ENCODE measurements around the gene FGF18.
"Not testable (repeated sequence)": the region's sequence is repeated elsewhere in the genome, so short reads cannot be mapped to it uniquely, and the experiment has no call there.

The FGF18 gene

DNA sequence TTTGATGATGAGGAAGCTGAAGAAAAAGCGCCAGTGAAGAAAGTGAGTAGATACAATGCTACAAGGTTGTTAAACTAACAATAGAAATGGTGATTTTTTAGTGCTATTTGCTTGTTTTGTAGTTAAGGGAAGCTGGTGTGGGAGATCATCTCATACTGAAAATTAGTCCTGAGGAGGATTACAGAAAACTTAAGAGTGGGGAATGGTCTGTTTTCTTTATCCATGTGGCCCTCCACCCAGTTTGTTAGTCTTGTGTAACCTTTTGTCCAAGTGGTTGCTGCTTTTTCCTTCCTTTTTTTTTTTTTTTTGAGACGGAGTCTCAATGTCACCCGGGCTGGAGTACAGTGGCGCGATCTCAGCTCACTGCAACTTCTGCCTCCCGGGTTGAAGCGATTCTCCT is 19.3 kb upstream of the FGF18 start:
- no peak for DNase-seq (ENCODE audit: low read depth in 2 of 2)

DNA sequence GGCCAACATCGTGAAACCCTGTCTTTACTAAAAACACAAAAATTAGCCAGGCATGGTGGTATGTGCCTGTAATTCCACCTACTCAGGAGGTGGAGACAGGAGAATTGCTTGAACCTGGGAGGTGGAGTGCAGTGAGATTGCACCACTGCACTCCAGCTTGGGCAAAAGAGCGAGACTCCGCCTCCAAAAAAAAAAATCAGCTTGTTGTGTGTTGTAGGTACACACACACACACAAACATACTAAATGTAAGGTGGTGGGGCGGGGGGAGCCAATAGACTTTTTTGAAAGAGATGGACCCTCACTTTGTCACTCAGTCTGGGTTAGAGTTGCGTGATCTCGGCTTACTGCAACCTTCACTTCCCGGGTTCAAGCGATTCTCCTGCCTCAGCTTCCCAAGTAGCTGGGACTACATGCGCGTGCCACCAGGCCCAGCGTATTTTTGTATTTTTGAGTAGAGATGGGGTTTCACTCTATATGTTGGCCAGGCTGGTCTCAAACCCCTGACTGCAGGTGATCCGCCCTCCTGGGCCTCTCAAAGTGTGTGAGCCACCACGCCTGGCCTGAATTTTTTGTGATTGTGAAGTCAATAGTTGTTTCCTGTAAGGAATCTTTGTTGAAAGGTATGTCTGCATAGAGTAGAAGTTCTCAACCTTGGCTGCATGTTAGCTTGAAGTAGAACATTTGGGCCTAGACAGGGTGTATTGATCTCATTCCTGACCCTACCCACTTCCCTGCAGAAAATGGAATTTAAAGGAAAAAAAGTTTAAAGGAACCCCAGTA is 18.1 kb upstream of the FGF18 start:
- DNase-seq (ENCODE audit: low read depth in 2 of 2): no peak

DNA sequence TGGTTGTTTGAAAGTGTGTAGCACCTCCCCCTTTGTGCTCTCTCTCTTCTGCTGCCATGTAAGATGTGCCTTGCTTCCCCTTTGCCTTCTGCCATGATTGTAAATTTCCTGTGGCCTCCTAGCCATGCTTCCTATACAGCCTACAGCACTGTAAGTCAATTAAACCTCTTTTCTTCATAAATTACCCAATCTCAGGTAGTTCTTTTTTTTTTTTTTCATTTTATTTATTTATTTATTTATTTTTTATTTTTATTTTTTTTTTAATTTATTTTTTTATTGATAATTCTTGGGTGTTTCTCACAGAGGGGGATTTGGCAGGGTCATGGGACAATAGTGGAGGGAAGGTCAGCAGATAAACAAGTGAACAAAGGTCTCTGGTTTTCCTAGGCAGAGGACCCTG is 16.7 kb upstream of the FGF18 start:
- DNase-seq (ENCODE audit: low read depth in 2 of 2): not testable (repeated sequence)

DNA sequence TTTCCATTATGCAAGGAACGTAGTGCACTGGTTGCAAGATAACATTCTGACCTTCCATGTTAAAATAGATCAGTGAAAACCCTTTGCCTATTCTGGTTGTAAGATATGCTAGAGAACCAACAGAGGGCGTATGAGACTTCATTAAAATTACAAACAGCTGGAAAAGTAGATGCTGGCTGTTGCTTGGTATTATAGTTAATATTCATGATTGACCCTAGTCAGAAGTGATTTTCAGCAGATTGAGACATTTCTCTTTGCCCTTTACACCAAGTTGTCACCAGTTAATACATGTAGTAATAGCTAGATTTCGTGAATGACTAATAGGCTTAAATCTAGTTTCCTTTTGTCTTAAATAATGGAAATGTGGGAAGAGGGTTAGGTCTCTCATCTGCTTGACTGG is 13.8 kb upstream of the FGF18 start:
- DNase-seq (ENCODE audit: low read depth in 2 of 2): no peak

DNA sequence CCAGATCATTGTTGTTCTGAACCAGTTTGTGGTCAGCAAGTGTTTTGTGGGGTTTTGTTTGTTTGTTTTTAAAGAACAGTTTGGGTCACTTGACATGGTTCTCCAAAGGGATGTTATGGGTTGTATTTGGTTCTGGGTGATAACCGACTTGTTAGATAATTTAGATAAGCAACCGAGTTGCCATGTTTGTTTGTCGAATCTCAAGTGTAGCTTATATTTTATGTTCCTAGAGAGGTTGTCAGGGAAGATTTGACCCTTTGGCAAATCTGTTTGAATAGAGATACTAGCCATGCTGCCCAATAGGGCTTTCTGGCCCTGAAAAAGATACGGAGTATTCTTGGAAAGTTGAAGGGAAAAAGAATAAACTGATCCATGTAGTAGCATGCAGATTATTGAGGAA is 12.2 kb upstream of the FGF18 start:
- DNase-seq (ENCODE audit: low read depth in 2 of 2): no peak

DNA sequence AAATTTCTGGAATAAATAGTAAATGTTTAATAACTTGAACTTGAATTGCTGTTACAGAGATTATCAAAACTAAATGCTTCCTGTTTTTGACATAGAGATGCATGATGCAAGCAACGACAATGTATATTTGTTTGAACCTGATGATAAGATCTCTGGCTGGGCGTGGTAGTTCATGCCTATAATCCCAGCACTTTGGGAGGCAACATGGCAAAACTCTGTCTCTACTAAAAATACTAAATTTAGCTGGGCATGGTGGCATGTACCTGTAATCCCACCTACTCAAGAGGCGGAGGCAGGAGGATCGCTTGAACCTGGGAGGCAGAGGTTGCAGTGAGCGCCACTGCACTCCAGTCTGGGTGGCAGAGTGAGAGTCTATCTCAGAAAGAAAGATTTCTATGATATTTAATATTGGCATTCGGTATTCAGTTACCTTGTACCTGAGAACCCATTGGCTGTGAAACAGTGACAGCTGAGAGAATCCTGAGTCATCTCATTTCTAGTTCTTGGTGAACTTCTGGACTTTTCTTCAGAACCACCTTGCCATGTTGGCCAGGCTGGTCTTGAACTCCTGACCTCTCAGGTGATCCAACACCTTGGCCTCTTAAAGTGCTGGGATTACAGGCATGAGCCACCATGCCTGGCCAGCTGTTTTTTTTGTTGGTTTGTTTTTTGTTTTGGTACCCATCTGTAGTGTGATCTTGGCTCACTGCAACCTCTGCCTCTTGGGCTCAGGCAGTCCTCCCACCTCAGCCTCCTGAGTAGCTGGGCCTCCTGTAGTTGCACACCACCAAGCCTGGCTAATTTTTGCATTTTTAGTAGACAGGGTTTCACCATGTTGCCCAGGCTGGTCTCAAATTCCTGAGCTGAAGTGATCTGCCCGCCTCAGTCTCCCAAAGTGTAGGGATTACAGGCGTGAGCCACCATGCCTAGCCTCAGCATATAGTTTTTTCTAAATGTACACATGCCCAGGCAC is 10.0 kb upstream of the FGF18 start:
- DNase-seq (ENCODE audit: low read depth in 2 of 2): no peak

DNA sequence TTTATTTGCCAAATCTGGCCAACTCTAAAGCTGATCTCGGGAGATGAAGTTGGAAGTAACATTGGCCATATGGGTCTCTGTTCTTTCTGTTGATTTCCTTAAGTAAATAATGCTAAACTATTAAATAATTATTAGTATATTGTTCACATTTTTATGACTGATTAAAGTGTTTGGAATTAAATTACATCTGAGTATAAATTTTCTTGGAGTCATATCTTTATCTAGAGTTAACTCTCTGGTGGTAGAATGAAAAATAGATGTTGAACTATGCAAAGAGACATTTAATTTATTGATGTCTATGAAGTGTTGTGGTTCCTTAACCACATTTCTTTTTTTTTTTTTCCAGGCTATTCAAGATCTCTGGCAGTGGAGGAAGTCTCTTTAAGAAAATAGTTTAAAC is 9.3 kb upstream of the FGF18 start:
- no peak for DNase-seq (ENCODE audit: low read depth in 2 of 2)

DNA sequence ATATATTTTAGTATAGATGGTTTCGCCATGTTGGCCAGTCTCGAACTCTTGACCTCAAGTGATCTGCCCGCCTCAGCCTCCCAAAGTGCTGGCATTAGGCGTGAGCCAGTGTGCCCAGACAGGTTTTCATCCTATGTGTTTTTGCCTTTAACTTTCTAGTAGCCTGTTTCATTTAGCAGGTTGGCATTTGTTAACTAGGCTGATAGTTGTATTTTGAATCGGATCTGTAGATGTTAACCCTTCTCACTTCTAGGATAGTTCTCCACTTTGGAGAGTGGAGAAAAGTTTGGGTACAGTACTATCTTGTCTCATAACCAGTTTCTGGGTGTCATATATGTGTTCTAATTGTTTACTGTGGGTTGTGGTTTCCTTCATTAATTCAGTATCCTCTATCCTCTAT is 7.3 kb upstream of the FGF18 start:
- no peak for DNase-seq (ENCODE audit: low read depth in 2 of 2)

DNA sequence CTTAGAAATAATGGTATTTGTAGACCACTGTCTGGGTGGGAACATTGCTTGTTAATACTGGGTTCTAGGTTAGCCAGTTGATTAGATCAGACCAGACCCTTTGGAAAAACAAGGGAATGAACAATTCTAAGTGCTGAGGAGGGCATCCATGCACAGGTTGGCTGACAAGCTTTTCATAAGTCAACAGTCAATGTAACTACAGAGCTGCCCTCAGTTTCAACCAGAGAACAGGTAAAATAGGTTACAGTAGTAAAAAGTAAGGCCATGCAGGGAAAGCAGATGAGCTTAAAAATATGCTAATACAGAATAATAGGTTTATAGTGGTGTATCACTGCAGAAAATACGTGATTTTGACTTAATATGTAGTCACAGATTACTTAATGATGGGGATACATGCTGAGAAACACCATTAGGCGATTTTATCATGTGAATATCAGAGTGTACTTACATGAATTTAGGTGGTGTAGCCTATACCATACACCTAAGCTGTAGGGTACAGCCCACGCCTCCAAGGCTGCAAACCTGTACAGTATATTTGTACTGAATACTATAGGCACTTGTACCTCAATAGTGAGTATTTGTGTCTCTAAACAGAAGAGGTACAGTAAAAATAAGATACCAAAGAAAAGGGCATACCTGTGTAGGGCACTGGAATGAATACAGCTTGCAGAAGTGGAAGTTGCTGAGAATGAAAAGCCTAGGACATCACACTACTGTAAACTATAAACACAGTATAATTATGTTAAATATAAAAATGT is 6.1 kb upstream of the FGF18 start:
- no peak for DNase-seq (ENCODE audit: low read depth in 2 of 2)

DNA sequence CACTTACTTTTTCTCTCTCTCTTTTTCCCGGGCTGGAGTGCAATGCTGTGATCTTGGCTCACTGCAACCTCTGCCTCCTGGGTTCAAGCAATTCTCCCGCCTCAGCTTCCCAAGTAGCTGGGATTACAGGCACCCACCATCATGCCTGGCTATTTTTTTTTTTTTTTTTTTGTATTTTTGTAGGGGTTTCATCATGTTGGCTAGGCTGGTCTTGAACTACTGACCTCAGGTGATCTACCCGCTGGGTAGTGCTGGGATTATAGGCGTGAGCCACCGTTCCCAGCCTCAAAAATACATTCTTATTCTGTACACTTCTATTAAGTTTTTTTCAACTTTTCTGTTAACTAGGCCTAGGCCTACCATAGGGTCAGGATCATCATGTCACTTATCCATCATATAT is 5.5 kb upstream of the FGF18 start:
- not testable (repeated sequence) for DNase-seq (ENCODE audit: low read depth in 2 of 2)

DNA sequence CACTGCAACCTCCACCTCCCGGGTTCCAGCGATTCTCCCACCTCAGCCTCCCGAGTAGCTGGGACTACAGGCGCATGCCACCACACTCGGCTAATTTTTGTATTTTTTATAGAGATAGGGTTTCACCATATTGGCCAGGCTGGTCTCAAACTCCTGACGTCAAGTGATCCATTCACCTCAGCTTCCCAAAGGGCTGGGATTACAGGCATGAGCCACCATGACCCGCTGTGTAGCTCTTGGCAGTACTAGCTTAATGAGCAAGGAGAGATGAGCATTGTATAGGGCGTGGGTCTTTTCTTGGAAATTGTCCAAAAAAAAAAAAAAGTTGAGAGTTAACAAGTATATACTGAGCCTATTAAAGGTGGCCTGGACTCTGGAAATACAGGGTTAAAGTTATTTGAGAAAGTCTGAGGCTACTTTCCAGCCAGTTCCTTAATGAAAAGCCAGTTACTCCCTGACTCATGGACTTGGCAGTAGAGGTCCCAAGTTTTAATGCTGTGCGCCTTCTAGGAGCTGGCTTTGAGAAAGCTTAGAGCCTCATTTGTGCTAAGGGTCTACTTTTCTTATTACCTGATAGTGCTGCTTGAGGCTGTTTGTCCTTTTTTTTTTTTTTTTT is 4.2 kb upstream of the FGF18 start:
- DNase-seq (ENCODE audit: low read depth in 2 of 2): peak in 1 of 2 experiments; percentile 14

DNA sequence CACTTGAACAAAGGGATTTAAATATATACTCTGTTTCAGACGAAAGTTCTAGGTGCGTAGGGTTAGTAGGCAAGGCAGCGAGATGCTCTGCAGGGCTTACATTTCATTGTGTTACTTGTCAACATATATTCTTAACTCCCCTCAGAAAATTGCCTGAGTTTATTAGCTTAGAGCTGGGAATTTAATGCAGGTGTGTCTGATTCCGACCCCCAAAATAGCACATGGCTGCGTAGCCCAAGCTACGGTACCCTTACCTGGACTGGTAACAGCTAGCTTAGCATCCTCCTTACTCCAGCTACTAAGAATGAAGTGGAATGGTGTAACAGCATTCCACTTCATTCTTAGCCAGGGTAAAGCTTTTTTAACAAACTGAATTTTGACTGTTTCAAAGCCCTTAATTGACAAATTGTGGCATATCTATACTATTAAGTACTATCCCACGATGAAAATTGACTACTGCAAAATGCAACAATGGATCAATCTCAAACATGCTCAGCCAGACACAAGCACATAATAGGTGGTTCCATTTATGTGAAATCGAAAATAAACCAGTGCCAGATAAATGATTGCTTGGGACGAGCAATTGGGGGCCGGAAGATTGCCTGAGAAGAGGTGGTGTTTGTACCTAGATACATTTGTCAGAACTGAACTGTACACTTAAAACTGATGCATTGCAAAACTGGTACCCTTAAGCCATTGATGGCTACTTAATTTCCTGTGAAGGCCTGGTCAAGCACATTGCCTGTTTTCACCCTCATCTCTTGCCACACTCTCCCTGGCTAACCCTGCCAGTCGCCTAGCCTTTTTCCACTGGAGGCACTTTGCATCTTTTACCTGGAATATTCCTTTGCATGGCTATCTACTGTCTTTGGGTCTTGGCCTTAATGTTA is 3.0 kb upstream of the FGF18 start:
- no peak for DNase-seq (ENCODE audit: low read depth in 2 of 2)

DNA sequence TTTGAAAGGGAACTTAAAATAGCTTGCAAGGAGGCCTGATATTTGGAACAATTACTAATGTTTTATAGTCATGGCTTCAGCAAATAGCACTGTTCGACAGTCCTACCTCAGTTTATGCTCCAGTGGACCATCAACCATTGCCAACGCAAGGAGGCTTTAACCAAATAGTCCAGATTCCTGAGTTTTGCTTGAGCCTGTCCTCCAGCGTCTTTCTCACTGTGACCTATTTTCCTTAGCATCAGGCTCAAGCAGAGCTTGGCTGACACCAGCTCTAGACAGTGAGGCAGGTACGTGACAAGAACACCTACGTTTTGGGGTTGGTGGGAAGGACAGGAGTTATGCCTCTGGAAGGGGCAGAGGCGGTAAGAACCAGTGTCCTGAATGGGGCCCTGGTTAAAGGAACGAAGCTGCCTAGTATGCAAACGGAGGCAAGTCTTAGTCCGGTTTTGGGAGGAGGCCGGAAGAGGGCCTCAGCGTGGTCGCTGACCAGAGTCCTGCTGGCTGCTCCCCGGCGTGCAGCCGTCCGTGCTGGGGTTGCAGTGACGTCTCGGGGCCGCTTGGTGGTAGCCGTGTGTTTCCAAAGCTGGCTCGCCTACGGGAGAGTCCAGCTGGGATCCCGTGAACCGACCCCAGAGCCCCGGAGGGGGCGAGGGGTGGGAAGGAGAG is 998 bp upstream of the FGF18 start:
- DNase-seq (ENCODE audit: low read depth in 2 of 2): peak in 1 of 2 experiments; percentile 18

DNA sequence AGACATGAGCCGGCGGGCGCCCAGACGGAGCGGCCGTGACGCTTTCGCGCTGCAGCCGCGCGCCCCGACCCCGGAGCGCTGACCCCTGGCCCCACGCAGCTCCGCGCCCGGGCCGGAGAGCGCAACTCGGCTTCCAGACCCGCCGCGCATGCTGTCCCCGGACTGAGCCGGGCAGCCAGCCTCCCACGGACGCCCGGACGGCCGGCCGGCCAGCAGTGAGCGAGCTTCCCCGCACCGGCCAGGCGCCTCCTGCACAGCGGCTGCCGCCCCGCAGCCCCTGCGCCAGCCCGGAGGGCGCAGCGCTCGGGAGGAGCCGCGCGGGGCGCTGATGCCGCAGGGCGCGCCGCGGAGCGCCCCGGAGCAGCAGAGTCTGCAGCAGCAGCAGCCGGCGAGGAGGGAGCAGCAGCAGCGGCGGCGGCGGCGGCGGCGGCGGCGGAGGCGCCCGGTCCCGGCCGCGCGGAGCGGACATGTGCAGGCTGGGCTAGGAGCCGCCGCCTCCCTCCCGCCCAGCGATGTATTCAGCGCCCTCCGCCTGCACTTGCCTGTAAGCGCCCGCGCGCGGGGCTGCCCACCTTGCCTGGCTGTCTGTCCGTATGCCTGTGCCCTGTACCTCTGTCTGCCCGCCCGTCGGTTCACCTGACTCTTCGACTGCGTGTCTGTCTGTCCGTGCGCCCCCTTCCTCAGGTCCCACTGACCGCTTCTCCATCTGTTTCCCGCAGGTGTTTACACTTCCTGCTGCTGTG is 412 bp downstream of the FGF18 start:
- no peak for DNase-seq (ENCODE audit: low read depth in 2 of 2)

DNA sequence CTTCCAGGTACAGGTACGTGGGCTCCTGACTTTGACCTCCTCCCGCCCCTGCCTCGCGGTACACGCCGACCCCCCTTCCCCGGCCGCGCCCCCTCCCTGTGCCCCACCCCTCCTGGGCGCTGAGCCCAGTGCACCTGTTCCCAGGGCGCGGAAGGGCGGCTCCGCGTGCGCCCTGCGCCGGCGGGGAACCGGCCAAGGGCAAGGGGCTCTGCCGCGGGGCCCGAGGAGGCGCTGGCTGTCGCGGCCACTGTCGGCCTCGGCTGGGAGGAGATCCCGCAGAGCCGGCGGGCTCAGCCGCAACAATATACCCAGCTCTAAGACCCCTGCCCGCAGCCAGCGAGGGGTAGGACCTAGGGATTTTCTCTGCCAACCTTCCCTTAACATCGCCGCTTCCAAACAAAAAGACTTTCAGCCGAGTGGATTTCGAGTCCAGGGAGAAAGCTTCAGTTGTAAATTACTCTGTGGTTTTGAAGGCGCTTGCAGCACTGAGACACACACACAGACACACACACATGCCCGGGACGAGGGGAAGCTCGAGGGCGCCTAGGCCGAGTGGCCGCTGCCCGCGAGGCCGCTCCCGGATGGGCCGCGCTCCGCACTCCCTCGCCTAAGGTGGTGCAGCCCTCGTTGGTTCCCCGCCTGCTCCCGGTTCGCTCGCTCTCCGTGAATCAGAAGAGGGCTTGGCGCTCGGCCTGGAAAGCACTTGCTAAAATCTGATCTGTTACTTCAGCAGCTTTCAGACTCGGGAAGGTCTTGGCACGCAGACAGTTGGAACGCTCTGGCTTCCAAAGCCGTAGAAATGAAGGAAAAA is 1.2 kb downstream of the FGF18 start:
- DNase-seq (ENCODE audit: low read depth in 2 of 2): peak; percentile 75 to 77

DNA sequence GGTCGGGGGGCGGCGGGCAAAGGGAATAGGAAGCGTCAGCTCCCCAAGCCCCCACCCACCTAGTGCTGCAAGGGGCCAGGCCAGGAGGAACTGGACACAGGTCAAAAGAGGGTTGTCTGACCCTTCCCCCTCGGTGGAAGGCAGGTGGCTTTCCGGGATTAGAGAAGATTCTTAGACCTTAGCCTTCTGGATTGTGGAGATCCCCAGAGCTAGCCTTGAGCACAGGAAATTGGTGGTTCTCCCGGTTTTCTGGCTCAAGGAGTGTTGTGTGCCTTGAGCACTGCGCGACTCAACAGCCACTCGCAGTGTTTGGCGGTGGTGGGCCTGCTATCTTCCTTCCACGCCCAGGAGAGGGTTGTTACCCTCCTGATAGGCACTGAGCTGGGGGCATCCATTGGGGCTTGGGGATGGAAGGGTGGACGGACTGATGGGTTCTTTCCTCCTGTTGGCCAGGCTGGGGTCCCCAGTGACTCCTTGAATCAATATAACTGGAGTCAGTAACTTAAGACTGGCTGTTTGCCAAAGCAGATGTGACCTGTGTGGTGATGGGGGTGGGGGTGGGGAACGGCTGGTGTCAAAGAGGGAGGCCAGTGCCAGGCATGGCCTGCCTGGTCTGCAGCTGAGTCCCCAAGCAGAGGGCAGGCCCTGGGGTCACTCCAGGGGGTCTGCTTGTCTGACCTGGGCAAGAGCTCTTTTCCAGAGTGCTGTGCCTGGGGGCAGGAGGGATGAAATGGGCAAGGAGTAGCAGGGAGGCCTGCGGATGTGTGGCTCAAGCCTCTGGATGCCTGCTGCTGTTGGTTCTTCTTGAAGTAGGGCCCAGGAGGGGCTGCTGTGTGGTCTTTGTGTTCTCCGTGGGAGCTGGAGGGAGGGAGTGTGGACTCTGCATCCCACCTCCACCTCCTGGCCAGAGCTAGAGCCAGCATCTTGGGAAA is 2.1 kb downstream of the FGF18 start:
- DNase-seq (ENCODE audit: low read depth in 2 of 2): no peak

DNA sequence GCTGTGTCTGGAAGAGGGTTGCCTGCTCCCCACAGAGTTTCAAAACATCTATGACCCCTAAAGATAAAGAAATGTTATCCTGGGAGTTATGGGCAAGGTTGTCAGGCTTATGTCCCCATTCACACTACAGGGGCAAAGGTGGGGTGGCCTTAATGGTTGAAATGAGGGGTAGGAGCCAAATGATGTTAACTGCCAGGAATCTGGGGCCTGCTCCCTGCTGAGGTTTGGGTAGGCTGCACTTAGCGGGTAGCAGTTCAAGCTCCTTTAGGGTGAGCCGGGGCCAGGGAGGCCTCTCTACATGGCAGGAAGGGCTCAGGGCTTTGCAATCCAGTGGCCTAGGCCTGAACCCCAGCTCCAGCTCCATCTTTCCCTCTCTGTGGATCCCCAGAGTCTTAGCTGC is 3.0 kb downstream of the FGF18 start:
- no peak for DNase-seq (ENCODE audit: low read depth in 2 of 2)
